HG02938 (cell line): ENCODE data around the gene FBXL20.
"Not testable (repeated sequence)": the region's sequence is repeated elsewhere in the genome, so short reads cannot be mapped to it uniquely, and the experiment has no call there.

ENCODE experiments used
- ATAC-seq: cut with Tn5 transposase; IDR thresholded peaks from one replicate; pipeline ENCODE4 v1.9.1; 2021; ENCODE audit warnings: mild to moderate bottlenecking, moderate library complexity; ENCODE audit not compliant: unreplicated experiment

Gene FBXL20

DNA sequence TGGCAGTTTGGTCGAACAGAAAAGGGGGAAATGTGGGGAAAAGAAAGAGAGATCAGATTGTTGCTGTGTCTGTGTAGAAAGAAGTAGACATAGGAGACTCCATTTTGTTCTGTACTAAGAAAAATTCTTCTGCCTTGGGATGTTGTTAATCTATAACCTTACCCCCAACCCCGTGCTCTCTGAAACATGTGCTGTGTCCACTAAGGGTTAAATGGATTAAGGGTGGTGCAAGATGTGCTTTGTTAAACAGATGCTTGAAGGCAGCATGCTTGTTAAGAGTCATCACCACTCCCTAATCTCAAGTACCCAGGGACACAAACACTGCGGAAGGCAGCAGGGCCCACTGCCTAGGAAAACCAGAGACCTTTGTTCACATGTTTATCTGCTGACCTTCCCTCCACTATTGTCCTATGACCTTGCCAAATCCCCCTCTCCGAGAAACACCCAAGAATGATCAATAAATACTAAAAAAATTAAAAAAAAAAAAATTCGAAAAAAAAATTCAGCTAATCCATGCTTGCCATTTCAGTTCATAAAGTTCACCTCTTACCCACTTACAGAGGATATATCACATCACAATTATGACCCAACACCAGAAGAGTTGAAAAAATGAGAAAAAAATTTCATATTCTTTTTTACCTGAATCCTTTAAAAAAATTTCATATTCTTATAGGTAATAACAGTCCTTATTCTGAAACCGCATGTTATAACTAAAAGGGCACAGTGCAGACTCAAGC, 67.2 kb downstream of the FBXL20 start:
- not testable (repeated sequence) for ATAC-seq

DNA sequence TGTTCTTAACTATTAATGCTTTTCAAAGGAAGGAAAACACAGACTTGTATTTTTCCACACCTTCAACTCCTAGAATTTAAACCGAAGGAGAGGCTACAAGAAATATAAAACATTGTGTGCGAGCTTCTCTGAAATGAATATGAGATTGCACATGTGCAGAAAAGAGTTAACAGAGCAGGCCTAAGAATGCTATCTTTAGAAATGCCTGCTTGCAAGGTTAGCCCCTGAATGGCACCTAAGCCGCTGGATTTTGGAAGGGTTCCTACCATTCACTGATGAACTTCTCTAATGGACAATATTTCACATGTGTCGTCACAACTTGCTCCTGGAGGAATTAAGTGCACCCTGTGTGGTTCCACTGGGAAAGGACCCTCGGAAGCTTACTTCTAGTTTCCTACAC, 69.3 kb downstream of the FBXL20 start:
- ATAC-seq = no peak

DNA sequence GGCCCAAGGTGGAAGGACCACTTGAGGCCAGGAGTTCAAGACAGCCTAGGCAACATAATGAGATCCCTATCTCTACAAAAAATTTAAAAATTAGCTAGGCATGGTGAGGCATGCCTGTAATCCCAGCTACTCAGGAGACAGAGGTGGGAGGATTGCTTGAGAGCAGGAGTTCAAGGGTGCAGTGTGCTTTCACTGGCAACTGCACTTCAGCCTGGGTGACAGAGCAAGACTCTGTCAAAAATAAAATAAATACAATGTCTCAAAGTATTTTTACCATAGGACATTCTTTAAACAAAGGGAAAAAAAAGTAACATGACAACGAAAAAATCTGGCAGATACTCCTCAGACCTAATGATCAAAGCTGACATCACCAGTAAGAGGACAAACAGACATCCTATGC, 72.6 kb downstream of the FBXL20 start:
- ATAC-seq = no peak

DNA sequence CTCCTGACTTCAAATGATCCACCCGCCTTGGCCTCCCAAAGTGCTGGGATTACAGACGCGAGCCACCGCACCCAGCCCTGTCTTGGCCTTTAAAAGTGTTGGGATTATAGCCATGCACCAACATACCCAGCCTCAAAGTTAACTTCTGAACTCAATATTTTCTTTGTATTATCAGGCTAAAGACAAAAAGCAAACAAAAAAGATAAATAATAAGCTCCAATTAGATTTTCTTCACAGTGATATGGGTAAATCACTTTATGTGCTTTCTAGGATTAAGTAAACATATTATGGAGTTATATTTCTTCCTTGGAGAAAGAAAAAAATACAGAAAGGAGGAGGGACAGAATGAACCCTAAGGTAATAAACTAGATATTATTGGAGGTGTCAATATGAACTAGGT, 74.3 kb downstream of the FBXL20 start:
- no peak for ATAC-seq

DNA sequence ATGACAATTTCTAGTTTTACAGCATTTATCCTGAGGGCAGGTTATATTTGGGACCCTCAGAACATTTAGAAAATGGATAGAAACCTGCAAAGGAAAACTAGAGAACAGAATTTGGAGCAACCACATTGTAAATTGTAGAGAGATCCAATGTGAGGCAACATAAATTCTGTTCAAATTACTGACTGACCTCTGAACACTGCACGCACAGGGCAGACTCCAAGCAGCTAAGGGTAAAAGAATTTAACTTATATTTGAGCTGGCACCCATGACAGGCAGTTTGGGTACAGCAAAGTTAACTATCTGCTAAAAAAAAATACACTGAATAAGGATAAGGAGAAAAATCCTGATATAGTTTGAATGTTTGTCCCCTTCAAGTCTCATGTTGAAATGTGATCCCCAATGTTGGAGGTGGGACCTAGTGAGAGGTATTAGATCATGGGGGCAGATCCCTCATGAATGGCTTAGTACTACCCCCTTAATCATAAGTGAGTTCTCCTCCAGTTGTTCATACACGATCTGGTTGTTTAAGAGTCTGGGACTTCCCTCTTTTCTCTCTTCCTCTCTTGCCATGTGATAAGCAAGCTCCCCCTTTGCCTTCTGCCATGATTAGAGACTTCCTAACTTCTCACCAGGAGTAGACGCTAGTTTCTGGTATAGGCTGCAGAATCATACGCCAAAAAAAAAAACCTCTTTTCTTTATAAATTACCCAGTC, 75.7 kb downstream of the FBXL20 start:
- no peak for ATAC-seq

DNA sequence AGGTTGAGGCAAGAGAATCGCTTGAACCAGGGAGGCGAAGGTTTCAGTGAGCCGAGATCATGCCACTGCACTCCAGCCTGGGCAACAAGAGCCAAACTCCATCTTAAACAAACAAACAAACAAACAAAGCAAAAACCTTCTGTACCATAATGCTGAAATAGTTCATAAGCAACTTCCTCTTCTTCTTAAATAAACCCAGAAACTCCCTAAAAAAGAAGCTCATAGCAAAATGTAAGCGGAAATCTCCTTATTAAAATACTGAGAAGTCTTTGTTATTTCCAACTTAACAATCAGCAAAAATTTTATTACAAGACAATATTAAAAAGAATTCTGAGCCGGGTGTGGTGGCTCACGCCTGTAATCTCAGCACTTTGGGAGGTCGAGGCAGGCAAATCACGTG, 82.8 kb downstream of the FBXL20 start:
- ATAC-seq = no peak

DNA sequence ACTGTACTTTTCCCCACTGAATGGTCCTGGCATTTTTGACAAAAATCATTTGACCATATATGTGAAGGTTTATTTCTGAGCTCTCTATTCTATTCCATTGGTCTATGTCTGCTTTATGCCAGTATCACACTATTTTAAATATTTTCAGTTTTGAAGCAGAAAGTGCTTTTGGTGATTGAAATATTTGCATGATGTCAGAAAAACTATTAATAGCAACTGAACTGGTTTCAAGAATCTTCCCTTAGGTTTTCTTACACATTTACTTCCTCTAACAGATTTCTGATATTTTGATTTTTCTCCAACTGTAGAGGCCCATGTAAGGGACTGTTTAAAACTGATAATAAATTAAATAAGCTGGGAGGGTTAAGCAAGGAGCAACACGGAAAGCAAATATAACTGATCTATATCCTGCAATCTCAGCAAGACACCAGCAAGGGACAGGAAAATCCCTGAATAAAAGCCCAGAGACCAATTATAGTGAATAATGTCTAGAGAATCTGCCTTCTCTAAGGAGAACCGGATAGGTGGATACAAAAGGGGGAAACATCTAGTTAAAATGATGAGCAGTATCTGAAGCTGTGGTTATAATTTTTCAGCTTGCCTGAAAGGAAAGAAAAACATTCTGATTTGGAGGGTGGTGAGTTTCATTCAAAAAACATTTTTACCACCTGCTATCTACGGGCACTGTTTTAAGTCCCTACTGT, 94.8 kb downstream of the FBXL20 start:
- ATAC-seq = no peak

DNA sequence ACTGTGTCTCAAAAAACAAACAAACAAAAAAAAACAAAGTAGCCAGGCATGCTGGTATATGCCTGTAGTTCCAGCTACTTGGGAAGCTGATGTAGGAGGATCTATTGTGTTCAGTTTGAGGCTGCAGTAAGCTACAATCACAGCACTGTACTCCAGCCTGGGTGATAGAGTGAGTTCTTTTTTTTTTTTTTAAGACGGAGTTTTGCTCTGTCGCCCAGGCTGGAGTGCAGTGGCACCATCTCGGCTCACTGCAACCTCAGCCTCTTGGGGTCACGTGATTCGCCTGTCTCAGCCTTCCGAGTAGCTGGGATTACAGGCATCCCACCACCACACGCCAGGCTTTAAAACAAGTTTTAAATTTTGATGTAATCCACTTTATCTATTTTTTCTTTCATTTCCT, 95.4 kb downstream of the FBXL20 start:
- no peak for ATAC-seq

DNA sequence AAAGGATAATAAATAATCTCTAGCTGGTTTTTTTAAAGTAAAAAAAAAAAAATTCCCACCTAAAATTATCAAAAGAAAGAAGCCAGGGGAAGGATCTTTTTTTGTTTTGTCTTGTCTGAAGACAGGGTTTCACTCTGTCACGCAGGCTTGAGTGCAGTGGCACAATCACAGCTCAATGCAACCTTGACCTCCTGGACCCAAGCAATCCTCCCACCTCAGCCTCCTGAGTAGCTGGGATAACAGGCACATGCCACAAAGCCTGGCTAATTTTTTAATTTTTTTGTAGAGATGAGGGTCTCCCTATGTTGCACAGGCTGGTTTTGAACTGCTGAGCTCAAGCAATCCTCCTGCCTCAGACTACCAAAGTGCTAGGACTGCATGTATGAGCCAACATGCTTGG, 97.2 kb downstream of the FBXL20 start:
- ATAC-seq = no peak

DNA sequence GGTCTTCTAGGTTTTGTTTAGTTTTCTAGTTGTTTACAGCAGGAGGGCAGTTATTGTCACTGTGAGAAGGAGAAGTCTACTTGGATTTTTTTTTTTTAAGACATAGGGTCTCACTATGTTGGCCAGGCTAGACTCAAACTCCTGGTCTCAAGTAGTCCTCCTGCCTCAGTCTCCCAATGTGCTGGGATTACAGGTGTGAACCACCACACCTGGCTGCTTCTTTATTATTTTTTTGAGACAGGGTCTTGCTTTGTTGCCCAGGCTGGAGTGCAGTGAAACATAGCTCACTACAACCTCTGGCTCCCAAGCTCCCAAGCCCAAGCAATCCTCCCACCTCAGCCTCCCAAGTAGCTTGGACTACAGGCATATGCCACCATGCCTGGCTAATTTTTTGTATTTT, 107.4 kb downstream of the FBXL20 start:
- no peak for ATAC-seq

DNA sequence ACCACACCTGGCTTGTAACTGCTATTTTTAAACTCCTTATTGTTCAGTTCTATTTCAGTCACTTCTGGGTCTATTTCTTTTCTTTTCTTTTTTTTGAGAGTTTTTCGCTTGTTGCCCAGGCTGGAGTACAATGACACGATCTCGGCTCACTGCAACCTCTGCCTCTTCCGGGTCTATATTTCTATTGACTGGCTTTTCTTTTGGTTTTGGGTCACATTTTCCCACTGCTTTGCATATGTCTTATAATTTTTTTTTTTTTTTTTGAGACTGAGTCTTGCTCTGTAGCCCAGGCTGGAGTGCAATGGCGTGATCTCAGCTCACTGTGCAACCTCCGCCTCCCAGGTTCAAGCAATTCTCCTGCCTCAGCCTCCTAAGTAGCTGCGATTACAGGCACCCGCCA, 108.9 kb downstream of the FBXL20 start:
- ATAC-seq = not testable (repeated sequence)

DNA sequence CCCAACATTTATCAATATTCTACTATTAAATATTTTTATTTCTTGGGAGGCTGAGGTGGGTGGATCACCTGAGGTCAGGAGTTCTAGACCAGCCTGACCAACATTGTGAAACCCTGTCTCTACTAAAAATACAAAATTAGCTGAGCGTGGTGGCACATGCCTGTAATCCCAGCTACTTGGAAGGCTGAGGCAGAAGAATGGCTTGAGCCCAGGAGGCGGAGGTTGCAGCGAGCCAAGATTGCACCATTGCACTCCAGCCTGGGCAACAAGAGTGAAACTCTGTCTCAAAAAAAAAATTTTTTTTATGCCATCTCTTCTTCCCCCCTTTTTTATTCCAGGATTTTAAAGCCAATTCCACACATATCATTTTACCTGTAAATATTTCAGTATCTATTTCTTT, 114.9 kb downstream of the FBXL20 start:
- ATAC-seq = not testable (repeated sequence)

DNA sequence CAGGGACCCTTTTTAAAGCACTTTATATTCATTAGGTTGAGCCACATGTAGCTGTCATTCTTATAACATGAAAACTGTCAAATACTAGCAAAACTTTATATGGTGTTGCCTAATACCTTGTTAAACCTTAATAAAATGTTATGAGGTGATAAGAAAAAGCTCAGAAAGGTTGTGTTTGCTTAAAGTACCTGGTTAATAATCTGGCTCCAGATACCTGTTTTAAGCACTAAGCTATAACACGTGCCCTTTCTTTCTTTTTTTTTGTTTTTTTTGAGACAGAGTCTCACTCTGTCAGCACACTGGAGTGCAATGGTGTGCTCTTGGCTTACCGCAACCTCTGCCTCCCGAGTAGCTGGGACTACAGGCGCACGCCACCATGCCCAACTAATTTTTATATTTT, 116.7 kb downstream of the FBXL20 start:
- no peak for ATAC-seq

DNA sequence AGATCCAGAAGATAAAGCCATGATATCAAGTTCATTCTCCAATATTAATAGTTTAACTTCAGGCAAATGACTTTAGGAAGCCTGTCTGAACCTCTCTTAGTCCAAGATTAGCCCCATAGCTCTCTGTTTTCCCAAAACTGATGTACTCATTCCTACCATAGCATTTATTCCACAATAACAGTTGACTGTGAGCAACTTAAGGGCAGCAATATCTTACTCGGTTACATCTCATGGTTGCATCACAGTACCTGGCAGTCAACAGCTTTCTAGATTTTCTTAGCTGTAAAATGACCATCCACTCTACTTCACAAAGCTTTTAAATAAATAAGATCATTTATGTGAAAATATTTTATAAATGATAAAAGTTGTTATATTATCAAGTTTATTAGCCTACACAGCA, 117.5 kb downstream of the FBXL20 start:
- ATAC-seq = no peak

DNA sequence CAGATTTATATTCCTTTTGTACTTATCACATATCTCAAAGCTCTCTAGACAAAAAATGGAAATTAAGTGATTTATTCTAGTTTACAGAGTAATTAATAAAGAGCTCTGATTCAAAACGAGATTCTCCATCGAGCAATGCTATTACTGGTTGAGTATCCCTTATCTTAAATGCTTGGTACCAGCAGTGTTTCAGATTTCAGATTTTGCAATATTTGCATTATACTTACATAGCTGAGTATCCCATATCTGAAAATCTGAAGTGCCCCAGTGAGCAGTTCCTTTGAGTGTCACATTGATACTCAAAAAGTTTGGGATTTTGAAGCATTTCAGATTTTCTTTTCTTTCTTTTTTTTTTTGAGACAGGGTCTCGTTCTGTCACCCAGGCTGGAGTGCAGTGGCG, 118.3 kb downstream of the FBXL20 start:
- no peak for ATAC-seq

DNA sequence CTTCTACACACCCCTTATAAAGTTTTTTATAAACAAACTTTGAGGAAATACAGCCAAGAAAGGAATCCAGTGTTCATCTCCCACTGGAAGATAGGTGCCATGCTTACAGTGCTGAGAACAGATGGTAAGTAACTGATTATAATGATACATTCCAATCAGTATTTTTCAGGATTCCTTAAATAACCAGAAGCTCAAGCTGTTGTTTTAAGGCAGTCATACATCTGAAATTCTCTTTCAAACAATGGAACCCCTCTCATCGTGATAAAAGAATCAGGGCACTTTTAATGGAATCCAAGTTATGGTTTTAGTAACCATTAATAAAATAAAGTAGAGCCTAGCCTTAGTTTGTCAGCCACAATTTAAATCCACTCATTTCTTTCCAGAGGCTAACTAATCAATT, 119.6 kb downstream of the FBXL20 start:
- no peak for ATAC-seq

DNA sequence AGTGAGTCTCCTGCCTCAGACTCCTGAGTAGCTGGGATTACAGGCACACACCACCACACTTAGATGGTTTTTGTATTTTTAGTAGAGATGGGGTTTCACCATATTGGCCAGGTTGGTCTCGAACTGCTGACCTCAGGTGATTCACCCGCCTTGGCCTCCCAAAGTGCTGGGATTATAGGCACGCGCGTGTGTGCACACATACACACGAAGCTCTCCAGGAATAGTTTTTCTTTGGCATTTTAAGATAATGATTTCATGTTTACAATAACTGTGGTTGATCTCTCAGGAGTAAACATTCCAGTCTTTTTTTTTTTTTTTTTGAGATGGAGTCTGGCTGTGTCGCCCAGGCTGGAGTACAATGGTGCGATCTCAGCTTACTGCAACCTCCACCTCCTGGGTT, 123.2 kb downstream of the FBXL20 start:
- not testable (repeated sequence) for ATAC-seq

DNA sequence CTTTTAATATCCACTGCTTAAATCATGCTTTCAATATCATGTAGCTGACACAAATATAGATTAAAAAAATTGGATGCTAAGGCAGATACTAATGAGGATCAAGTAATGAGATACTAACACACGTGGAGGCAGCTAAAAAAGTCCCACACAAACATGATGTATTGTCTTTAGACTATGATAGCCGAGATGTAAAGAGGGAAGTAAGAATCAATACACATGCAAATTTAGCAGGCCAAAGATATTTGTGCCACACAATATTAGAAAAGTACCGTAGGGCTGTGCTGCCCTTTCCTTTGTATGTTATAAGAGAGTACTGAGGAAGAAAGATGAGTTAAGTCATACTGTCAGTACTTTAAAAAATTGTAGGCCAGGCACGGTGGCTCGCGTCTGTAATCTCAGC, 124.3 kb downstream of the FBXL20 start:
- no peak for ATAC-seq

DNA sequence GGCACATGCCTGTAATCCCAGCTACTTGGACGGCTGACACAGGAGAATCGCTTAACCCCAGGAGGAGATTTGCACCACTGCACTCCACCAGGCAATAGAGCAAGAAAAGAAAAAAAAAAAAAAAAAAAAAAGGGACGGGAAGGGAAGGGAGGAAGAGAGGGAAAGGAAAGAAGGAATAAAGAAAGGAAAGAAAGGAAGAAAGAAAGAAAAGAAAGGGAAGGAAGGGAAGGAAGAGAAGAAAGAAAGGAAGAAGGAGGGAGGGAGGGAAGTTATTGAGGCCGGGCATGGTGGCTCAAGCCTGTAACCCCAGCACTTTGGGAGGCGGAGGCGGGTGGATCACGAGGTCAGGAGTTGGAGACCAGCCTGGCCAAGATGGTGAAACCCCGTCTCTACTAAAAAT, 125.3 kb downstream of the FBXL20 start:
- no peak for ATAC-seq

DNA sequence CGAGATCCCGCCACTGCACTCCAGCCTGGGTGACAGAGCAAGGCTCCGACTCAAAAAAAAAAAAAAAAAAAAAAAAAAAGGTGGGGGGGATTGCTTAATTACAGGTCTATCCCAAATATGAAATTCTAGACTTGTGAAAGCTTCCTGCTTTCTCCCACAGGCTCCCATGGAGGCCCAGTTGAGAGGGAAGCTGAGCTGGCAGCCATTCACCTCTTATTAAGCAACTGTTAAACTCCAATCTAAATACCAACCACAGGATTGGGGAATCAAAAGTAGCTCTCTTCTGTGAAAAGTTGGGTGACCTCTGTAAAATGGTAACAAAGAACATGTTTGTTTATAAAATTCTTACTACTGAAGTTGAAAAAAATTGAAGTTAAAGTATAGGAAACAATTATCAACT, 129.9 kb downstream of the FBXL20 start:
- ATAC-seq = no peak

DNA sequence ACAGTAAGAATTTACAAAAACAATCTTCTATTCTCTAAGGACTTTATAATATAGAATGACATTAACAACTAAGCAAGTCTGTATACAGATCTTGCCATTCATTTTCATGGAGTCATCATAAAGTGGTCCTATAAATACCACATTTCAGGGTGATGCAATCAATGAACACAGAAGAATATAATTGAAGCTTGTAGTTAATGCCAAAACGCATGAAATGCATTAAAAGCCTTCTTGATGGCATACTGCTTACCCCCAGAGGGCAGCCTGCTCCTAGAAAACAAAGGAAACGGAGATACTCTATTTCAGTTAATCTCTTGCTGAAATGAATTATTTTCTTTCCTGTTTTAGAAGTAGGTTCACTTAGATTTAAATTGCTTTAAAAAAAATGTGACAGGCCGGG, 130.5 kb downstream of the FBXL20 start:
- no peak for ATAC-seq

DNA sequence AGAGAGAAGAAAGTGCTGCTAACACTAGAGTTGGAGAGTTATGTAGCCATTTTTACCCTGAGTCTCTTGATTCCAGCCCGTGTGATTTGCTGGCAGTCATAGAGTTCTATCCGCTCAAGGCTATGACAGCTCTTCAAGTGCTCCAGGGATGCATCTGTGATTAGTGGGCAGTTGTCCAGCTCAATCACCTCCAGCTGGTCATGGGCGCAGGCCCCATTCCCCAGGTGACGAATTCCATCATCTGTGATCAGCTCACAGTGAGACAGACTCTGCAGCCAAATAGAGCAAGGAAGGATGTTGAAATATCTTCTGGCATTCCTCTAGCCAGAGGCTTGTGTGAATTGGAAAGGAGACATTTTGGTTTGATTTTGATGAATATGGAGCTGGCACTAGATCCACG, 137.3 kb downstream of the FBXL20 start:
- no peak for ATAC-seq
